ENCODE measurements around the gene MLH1. TPM values are rescaled to one million over a fixed set of nuclear protein-coding genes. Genes with fewer than 3 reads are reported as not detected.

MLH1 gene
- polyA plus RNA-seq, 2 of the 4 experiments (the other 2 are of a cell fraction) = 61.8 to 73.1 TPM

DNA sequence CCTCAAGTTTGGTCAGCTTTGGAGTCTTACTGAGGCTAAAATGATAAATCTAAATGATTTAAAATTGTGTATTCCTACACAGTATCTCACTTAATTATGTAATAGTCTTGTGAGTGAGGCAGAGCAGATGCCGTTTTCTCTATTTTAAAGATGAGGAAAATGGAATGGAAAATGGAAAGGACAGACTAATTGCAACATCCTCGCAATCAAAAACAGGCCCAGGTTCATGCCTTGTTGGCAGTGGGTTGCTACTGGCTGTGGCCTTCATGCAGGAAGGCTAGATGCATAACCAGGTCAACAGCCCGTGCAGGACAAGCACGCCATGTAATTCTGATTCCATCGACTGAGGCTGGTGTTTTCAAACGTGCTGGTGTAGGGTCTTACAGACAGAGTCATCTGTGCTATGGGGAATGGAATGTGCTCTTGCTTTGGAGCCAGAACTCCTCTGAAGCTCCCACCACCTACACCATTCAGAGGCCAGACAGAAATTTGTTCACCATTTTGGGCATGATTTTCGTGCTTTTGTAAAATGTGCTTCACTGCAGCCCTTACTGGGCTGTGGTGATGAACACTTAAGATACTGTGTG, 37.9 kb downstream of the MLH1 start:
- H3K9me3 ChIP-seq = peaks cover 11% of the 10 kb centered on the region
- TF ChIP-seq CEBPB (IDR thresholded peaks at IDR 0.05) (no peak), CBX8 (IDR thresholded peaks at IDR 0.05) (no peak), ELK1 (IDR thresholded peaks at IDR 0.05; ENCODE audit: low read depth, low read length) (no peak), NR3C1 (IDR thresholded peaks at IDR 0.05) (no peak), KDM5A (IDR thresholded peaks at IDR 0.05) (no peak), E2F6 (IDR thresholded peaks at IDR 0.05; ENCODE audit: borderline replicate concordance, low read depth) (no peak), HEYL (CRISPR knock-in tag; IDR thresholded peaks at IDR 0.05) (no peak), JUNB (IDR thresholded peaks at IDR 0.05) (no peak)
- TF ChIP-seq, protein P1, sequence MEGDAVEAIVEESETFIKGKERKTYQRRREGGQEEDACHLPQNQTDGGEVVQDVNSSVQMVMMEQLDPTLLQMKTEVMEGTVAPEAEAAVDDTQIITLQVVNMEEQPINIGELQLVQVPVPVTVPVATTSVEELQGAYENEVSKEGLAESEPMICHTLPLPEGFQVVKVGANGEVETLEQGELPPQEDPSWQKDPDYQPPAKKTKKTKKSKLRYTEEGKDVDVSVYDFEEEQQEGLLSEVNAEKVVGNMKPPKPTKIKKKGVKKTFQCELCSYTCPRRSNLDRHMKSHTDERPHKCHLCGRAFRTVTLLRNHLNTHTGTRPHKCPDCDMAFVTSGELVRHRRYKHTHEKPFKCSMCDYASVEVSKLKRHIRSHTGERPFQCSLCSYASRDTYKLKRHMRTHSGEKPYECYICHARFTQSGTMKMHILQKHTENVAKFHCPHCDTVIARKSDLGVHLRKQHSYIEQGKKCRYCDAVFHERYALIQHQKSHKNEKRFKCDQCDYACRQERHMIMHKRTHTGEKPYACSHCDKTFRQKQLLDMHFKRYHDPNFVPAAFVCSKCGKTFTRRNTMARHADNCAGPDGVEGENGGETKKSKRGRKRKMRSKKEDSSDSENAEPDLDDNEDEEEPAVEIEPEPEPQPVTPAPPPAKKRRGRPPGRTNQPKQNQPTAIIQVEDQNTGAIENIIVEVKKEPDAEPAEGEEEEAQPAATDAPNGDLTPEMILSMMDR (IDR thresholded peaks at IDR 0.05) = no peak
- H3K27ac ChIP-seq = no peak overlapping the region
- H3K4me1 ChIP-seq = peaks cover 5% of the 10 kb centered on the region; the same call in 1 of the 3 replicates
- ChIA-PET CTCF (interaction anchor here (1.0 kb wide), 1 partner anchor 14 kb away, joined by 3 read pairs; no protein-coding TSS in a partner anchor), POLR2A (no interaction called here)
- ATAC-seq (no peak), FAIRE-seq (no peak), DNase-seq (ENCODE audit: low read depth in 1 of 2, low spot score in 1 of 2) (no peak)
- no peak overlapping the region for H3K4me2 ChIP-seq
- no peak overlapping the region for H3K4me3 ChIP-seq
- WGBS (ENCODE audit: missing lambda C conversion rate) = 88% methylated on average over 7 of the region's 7 CpGs

DNA sequence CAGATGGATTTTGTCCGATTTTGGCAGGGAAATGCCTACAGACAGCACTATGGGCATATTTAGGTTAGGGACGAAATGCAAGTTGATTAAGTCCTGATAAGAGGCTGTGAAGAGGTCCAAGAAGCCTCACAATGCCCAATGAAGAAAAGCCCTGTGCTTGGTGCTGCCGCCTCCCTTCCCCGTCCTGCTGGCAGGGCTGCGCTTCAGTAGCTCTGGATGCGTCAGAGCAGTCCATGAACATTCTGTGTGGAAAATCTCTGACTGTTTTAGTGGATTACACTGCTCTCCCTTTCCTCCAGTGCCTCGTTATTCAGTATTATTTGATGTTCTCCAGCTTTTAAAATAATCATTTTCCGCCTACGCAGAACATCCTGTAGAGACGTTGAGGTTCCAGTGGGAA, 39.6 kb downstream of the MLH1 start:
- WGBS (ENCODE audit: missing lambda C conversion rate) = 94% methylated on average over 10 of the region's 10 CpGs
- FAIRE-seq (no peak), ATAC-seq (no peak; a peak in 1 of 6 replicates), DNase-seq (ENCODE audit: low read depth in 1 of 2, low spot score in 1 of 2) (no peak)
- no peak overlapping the region for H3K4me2 ChIP-seq
- no peak overlapping the region for H3K4me3 ChIP-seq
- H3K9me3 ChIP-seq = peaks cover 17% of the 10 kb centered on the region
- peaks cover 5% of the 10 kb centered on the region; the same call in 1 of the 3 replicates for H3K4me1 ChIP-seq
- CTCF ChIA-PET = no interaction called here
- TF ChIP-seq GATA3 (IDR thresholded peaks at IDR 0.05; ENCODE audit: borderline replicate concordance) (no peak), HEYL (CRISPR knock-in tag; IDR thresholded peaks at IDR 0.05) (no peak), HMGXB4 (CRISPR knock-in tag; IDR thresholded peaks at IDR 0.05; ENCODE audit: borderline replicate concordance) (no peak), JUN (IDR thresholded peaks at IDR 0.05) (no peak), ZSCAN20 (CRISPR knock-in tag; IDR thresholded peaks at IDR 0.05) (no peak), RNF2 (IDR thresholded peaks at IDR 0.05; ENCODE audit: borderline replicate concordance, low read depth) (no peak), RFX5 (IDR thresholded peaks at IDR 0.05) (no peak), JUNB (IDR thresholded peaks at IDR 0.05) (no peak), RARB (CRISPR knock-in tag; IDR thresholded peaks at IDR 0.05) (no peak), MAFK (IDR thresholded peaks at IDR 0.05; ENCODE audit: partially characterized antibody) (no peak), NR3C1 (IDR thresholded peaks at IDR 0.05) (no peak), NFE2L2 (conservative IDR thresholded peaks at IDR 0.05; ENCODE audit: low read length) (no peak)
- TF ChIP-seq, protein P2, sequence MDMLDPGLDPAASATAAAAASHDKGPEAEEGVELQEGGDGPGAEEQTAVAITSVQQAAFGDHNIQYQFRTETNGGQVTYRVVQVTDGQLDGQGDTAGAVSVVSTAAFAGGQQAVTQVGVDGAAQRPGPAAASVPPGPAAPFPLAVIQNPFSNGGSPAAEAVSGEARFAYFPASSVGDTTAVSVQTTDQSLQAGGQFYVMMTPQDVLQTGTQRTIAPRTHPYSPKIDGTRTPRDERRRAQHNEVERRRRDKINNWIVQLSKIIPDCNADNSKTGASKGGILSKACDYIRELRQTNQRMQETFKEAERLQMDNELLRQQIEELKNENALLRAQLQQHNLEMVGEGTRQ (IDR thresholded peaks at IDR 0.05) = no peak
- no peak overlapping the region for H3K27ac ChIP-seq
- POLR2A ChIA-PET = interaction anchor here (0.8 kb wide), 1 partner anchor 40 kb away, joined by 3 read pairs; the partner anchor contains the start of genes EPM2AIP1 and MLH1

Measured in A549 (cell line).